ENCODE results near the gene CEBPE. TPM values are rescaled to one million over a fixed set of nuclear protein-coding genes. Genes with fewer than 3 reads are reported as not detected.

CEBPE gene
- total RNA-seq, 1 donor from 2014 or later = 0.20 TPM

- H3K9me3 Mint-ChIP-seq = no peaks in the 10 kb centered on the region
- H3K27me3 Mint-ChIP-seq = peaks cover 5% of the 10 kb centered on the region
- CTCF ChIA-PET = no interaction called here
- H3K36me3 Mint-ChIP-seq (ENCODE audit: low read depth) = no peaks in the 10 kb centered on the region
- H3K4me1 Mint-ChIP-seq = no peaks in the 10 kb centered on the region
- H3K27ac Mint-ChIP-seq = no peak overlapping the region
- TF ChIP-seq, protein P1, sequence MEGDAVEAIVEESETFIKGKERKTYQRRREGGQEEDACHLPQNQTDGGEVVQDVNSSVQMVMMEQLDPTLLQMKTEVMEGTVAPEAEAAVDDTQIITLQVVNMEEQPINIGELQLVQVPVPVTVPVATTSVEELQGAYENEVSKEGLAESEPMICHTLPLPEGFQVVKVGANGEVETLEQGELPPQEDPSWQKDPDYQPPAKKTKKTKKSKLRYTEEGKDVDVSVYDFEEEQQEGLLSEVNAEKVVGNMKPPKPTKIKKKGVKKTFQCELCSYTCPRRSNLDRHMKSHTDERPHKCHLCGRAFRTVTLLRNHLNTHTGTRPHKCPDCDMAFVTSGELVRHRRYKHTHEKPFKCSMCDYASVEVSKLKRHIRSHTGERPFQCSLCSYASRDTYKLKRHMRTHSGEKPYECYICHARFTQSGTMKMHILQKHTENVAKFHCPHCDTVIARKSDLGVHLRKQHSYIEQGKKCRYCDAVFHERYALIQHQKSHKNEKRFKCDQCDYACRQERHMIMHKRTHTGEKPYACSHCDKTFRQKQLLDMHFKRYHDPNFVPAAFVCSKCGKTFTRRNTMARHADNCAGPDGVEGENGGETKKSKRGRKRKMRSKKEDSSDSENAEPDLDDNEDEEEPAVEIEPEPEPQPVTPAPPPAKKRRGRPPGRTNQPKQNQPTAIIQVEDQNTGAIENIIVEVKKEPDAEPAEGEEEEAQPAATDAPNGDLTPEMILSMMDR (IDR thresholded peaks at IDR 0.05) = no peak
- H3K4me3 Mint-ChIP-seq = no peak overlapping the region
- POLR2A ChIA-PET = no interaction called here
- ATAC-seq (ENCODE audit: low read depth) (no peak), DNase-seq (no peak)
- intact Hi-C loops (cut with micrococcal nuclease) = no loop called here
These were observed 30.7 kb upstream of the CEBPE start for GRCh38 chr14:23149745-23150144.

- peaks cover 5% of the 10 kb centered on the region for H3K27me3 Mint-ChIP-seq
- CTCF ChIA-PET = no interaction called here
These were observed 29.7 kb upstream of the CEBPE start for GRCh38 chr14:23148591-23149249.

GRCh38 chr14:23147676-23148075 lies 28.6 kb upstream of the CEBPE start:
- intact Hi-C loops (cut with micrococcal nuclease) = no loop called here
- Mint-ChIP-seq H3K27ac (no peak overlapping the region), H3K27me3 (peaks cover 5% of the 10 kb centered on the region), H3K9me3 (no peaks in the 10 kb centered on the region), H3K36me3 (ENCODE audit: low read depth) (no peaks in the 10 kb centered on the region), H3K4me3 (no peak overlapping the region), H3K4me1 (no peaks in the 10 kb centered on the region)
- DNase-seq = no peak
- CTCF ChIA-PET = no interaction called here
- TF ChIP-seq, protein P1 (IDR thresholded peaks at IDR 0.05) = no peak
- ATAC-seq (ENCODE audit: low read depth) = no peak
- POLR2A ChIA-PET = no interaction called here

More at GRCh38 chr14:23148591-23149249, 29.7 kb upstream of the CEBPE start:
- H3K4me3 Mint-ChIP-seq = no peak overlapping the region
- intact Hi-C loops (cut with micrococcal nuclease) = no loop called here
- no peak for ATAC-seq (ENCODE audit: low read depth)
- POLR2A ChIA-PET = no interaction called here
- no peak for DNase-seq
- no peak overlapping the region for H3K27ac Mint-ChIP-seq
- no peaks in the 10 kb centered on the region for H3K9me3 Mint-ChIP-seq
- H3K4me1 Mint-ChIP-seq = no peaks in the 10 kb centered on the region
- TF ChIP-seq, protein P1 (IDR thresholded peaks at IDR 0.05) = no peak
- H3K36me3 Mint-ChIP-seq (ENCODE audit: low read depth) = no peaks in the 10 kb centered on the region

- ATAC-seq (ENCODE audit: low read depth) (no peak), DNase-seq (no peak)
- intact Hi-C loops (cut with micrococcal nuclease) = no loop called here
- Mint-ChIP-seq H3K4me1 (no peaks in the 10 kb centered on the region), H3K27ac (no peak overlapping the region), H3K36me3 (ENCODE audit: low read depth) (no peaks in the 10 kb centered on the region), H3K27me3 (peaks cover 5% of the 10 kb centered on the region), H3K4me3 (no peak overlapping the region), H3K9me3 (no peaks in the 10 kb centered on the region)
- POLR2A ChIA-PET = no interaction called here
- CTCF ChIA-PET = no interaction called here
- TF ChIP-seq, protein P1 (IDR thresholded peaks at IDR 0.05) = no peak
These were observed 27.9 kb upstream of the CEBPE start for GRCh38 chr14:23146980-23147379.

- DNase-seq (no peak), ATAC-seq (ENCODE audit: low read depth) (no peak)
- Mint-ChIP-seq H3K27ac (no peak overlapping the region), H3K27me3 (peaks cover 7% of the 10 kb centered on the region), H3K4me3 (no peak overlapping the region), H3K9me3 (no peaks in the 10 kb centered on the region), H3K36me3 (ENCODE audit: low read depth) (no peaks in the 10 kb centered on the region), H3K4me1 (no peaks in the 10 kb centered on the region)
- ChIA-PET POLR2A (no interaction called here), CTCF (no interaction called here)
- TF ChIP-seq, protein P1 (IDR thresholded peaks at IDR 0.05) = no peak
- intact Hi-C loops (cut with micrococcal nuclease) = no loop called here
These were observed 27.4 kb upstream of the CEBPE start for GRCh38 chr14:23146351-23146910.

Measured in activated B cell treated with CpG ODN at 0.5 μM for 24 hours (primary cell).